ENCODE measurements around the gene DYNC1LI1. TPM values are rescaled to one million over a fixed set of nuclear protein-coding genes. Genes with fewer than 3 reads are reported as not detected.

Gene DYNC1LI1
- total RNA-seq, 1 experiment from 2014 or later: 42.8 TPM

DNA sequence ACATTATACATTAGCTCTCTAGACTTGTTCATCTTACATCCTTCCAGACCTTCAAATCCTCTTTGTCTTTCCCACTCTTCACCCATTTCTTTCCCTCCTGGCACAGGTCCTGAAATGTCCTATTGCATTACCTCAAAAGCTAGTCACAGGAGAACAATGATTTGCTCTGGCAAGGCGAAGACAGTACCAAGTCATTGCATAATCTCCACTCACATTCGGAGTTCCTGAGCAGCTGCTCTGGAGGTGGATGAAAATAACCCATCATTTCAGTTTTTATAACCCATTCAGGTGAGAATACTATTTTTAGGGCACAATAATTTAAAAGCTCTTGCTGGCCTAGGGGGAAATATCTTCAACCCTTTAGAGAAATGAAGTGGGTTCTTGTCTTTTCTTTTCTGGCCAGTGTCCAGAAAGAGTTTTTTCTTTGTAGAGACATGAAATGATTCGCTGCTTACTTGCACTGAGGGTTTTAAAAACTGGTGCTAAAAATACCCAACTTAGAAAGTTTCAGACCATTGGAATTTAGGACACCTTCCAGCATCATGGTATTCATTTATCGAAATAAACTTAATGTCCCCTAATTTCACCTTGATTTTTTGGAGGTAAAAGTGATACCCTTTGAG is 23.4 kb upstream of the DYNC1LI1 start:
- DNase-seq (ENCODE audit: low spot score) (no peak), ATAC-seq (no peak)
- Mint-ChIP-seq H3K36me3 (no peaks in the 10 kb centered on the region), H3K27ac (no peak overlapping the region), H3K9me3 (no peaks in the 10 kb centered on the region), H3K27me3 (ENCODE audit: low read depth) (peaks cover 51% of the 10 kb centered on the region), H3K4me1 (peaks cover 43% of the 10 kb centered on the region), H3K4me3 (no peak overlapping the region)
- TF ChIP-seq, protein P1, sequence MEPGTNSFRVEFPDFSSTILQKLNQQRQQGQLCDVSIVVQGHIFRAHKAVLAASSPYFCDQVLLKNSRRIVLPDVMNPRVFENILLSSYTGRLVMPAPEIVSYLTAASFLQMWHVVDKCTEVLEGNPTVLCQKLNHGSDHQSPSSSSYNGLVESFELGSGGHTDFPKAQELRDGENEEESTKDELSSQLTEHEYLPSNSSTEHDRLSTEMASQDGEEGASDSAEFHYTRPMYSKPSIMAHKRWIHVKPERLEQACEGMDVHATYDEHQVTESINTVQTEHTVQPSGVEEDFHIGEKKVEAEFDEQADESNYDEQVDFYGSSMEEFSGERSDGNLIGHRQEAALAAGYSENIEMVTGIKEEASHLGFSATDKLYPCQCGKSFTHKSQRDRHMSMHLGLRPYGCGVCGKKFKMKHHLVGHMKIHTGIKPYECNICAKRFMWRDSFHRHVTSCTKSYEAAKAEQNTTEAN (CRISPR knock-in tag; IDR thresholded peaks at IDR 0.05): no peak
- no peak for TF ChIP-seq FOXP1 (CRISPR knock-in tag; IDR thresholded peaks at IDR 0.05; ENCODE audit: borderline replicate concordance)
- no peak for TF ChIP-seq RELA (CRISPR knock-in tag; IDR thresholded peaks at IDR 0.05; ENCODE audit: borderline replicate concordance)
- no peak for TF ChIP-seq JUN (CRISPR knock-in tag; IDR thresholded peaks at IDR 0.05)
- no peak for TF ChIP-seq OVOL2 (CRISPR knock-in tag; IDR thresholded peaks at IDR 0.05; ENCODE audit: borderline replicate concordance)
- TF ChIP-seq, protein P2, sequence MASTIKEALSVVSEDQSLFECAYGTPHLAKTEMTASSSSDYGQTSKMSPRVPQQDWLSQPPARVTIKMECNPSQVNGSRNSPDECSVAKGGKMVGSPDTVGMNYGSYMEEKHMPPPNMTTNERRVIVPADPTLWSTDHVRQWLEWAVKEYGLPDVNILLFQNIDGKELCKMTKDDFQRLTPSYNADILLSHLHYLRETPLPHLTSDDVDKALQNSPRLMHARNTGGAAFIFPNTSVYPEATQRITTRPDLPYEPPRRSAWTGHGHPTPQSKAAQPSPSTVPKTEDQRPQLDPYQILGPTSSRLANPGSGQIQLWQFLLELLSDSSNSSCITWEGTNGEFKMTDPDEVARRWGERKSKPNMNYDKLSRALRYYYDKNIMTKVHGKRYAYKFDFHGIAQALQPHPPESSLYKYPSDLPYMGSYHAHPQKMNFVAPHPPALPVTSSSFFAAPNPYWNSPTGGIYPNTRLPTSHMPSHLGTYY (CRISPR knock-in tag; IDR thresholded peaks at IDR 0.05): no peak
- no peak for TF ChIP-seq NFYB (CRISPR knock-in tag; conservative IDR thresholded peaks at IDR 0.05; ENCODE audit: low read depth)
- no peak for TF ChIP-seq AR (CRISPR knock-in tag; IDR thresholded peaks at IDR 0.05)
- TF ChIP-seq ZNF263 (CRISPR knock-in tag; IDR thresholded peaks at IDR 0.05; ENCODE audit: low read depth): no peak
- no peak for TF ChIP-seq CREB1 (CRISPR knock-in tag; IDR thresholded peaks at IDR 0.05)
- no peak for TF ChIP-seq E2F4 (CRISPR knock-in tag; IDR thresholded peaks at IDR 0.05; ENCODE audit: borderline replicate concordance, low read depth)
- ChIA-PET CTCF (no interaction called here), POLR2A (interaction anchor here (1.4 kb wide), 1 partner anchor 24 kb away, joined by 3 read pairs; no protein-coding TSS in a partner anchor)

DNA sequence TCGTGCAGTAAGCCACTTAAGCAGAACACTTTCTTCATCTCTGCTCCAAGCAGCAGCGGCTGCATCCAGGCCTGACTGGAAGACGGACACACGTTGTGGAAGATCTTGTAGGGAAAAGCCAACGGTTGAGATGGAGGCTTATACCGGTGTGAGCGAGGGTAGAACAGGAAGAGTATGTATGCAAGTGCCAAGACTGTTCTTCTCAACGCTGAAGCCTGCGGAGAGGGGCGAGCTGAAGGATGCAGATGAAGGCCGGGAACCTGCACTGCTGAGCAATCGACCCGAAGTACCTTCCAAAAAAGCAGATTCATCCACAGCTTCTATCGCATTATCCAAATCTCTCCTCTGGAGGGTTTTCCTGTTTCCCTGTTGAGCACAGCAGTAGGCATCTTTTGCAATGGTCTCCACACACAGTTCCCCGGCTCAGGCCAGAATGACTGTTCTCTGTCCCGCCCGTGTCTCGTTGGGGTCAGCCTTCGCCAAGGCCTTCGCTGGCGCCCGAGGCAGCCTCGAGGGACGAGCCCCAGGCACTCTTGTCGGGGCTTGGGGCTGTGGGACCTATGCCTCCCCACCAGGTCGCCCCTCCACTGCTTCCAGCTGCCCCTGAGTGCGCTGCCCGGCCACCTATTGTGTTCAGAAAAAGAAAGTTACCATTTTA is 22.2 kb upstream of the DYNC1LI1 start:
- Mint-ChIP-seq H3K27me3 (ENCODE audit: low read depth) (peaks cover 62% of the 10 kb centered on the region), H3K27ac (peak overlapping the region; percentile 34; the same call in 1 of the 2 replicates), H3K9me3 (no peaks in the 10 kb centered on the region), H3K4me3 (peak overlapping the region; percentile 57), H3K36me3 (no peaks in the 10 kb centered on the region), H3K4me1 (peaks cover 43% of the 10 kb centered on the region)
- CTCF ChIA-PET: interaction anchor here (1.2 to 1.8 kb wide), 3 partner anchors 9 to 188 kb away, joined by 3 read pairs; no protein-coding TSS in a partner anchor
- ATAC-seq (peak; percentile 69), DNase-seq (ENCODE audit: low spot score) (peak; percentile 39)
- POLR2A ChIA-PET: interaction anchor here (1.4 kb wide), 2 partner anchors 23 kb away, joined by 3 to 4 read pairs; no protein-coding TSS in a partner anchor
- TF ChIP-seq SP1 (CRISPR knock-in tag; conservative IDR thresholded peaks at IDR 0.05): 0 out of 2 replicates have a peak, but pooled peaks have one; percentile 36
- TF ChIP-seq TEAD1 (CRISPR knock-in tag; IDR thresholded peaks at IDR 0.05): peak; percentile 49; the same call in 1 of the 2 replicates
- TF ChIP-seq, protein P3, sequence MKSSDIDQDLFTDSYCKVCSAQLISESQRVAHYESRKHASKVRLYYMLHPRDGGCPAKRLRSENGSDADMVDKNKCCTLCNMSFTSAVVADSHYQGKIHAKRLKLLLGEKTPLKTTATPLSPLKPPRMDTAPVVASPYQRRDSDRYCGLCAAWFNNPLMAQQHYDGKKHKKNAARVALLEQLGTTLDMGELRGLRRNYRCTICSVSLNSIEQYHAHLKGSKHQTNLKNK (CRISPR knock-in tag; IDR thresholded peaks at IDR 0.05): no peak

All from WTC11 (cell line).